Fibroblast of villous mesenchyme (primary cell): ENCODE results near the gene TMEM191C. TPM values are rescaled to one million over a fixed set of nuclear protein-coding genes. Genes with fewer than 3 reads are reported as not detected.
"Not testable (repeated sequence)": the region's sequence is repeated elsewhere in the genome, so short reads cannot be mapped to it uniquely, and the experiment has no call there.

Experiments used
- DNase-seq: peaks from one replicate; pipeline ENCODE4 v3.0.0-alpha.2; 2010; ENCODE audit warnings: low read depth
- H3K4me3 ChIP-seq: 2 replicates; pipeline ENCODE4 v1.5.1; 2011; ENCODE audit warnings: low read depth, mild to moderate bottlenecking, low read length
- total RNA-seq: library from RNA; depleted of rRNA; stranded (reverse); fragments of >200 nt; gene quantifications from 2 replicates; pipeline ENCODE4 v1.2.3, GENCODE V29; 2012
- TF ChIP-seq, protein P1 (sequence below): IDR thresholded peaks from 2 replicates; pipeline ENCODE4 v1.5.1; 2012; ENCODE audit warnings: low read depth, mild to moderate bottlenecking, low read length; ENCODE audit not compliant: insufficient read depth

Gene TMEM191C
- total RNA-seq, 1 donor, result 1.7 TPM

DNA sequence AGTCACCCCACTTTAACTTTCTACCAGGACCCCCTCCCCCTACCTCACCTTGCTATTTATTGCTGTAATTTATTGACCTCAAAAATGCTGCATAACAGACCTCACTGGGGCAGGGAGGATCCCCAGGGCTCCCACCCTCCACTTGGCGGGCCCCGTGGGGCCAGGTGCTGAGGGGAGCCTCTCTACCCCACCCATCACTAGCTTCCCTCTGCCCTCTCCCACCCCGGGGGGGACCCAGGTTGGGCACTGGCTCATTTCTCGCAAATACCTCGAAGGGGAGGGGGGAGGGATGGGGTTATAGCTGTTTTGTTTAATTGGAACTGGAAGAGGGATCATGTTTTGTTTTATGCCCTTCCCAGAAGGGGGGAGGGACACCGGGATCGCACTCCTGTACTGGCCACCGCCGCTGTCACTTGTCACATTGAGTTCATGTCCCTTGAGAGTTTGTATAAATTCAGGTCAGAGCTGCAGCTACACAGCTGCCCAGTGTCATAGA is 16.3 kb upstream of the TMEM191C start:
- H3K4me3 ChIP-seq, result no peak overlapping the region
- no peak for DNase-seq
- TF ChIP-seq, protein P1, sequence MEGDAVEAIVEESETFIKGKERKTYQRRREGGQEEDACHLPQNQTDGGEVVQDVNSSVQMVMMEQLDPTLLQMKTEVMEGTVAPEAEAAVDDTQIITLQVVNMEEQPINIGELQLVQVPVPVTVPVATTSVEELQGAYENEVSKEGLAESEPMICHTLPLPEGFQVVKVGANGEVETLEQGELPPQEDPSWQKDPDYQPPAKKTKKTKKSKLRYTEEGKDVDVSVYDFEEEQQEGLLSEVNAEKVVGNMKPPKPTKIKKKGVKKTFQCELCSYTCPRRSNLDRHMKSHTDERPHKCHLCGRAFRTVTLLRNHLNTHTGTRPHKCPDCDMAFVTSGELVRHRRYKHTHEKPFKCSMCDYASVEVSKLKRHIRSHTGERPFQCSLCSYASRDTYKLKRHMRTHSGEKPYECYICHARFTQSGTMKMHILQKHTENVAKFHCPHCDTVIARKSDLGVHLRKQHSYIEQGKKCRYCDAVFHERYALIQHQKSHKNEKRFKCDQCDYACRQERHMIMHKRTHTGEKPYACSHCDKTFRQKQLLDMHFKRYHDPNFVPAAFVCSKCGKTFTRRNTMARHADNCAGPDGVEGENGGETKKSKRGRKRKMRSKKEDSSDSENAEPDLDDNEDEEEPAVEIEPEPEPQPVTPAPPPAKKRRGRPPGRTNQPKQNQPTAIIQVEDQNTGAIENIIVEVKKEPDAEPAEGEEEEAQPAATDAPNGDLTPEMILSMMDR, result no peak

- H3K4me3 ChIP-seq, result no peak overlapping the region
- TF ChIP-seq, protein P1, result no peak
- DNase-seq, result no peak
These were observed 15.4 kb upstream of the TMEM191C start for GRCh38 chr22:21451545-21452520.

DNA sequence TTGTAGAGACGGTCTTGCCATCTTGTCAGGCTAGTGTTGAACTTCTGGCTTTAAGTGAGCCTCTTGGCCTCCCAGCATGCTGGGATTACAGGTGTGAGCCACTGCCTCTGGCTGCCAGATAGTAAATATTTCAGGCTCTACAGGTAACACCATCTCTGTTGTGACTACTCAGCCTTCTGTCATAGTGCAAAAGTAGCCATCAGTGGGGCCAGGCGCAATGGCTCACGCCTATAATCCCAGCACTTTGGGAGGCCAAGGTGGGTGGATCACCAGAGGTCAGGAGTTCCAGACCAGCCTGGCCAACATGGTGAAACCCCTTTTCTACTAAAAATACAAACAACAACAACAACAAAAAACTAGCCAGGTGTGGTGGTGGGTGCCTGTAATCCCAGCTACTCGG is 14.5 kb upstream of the TMEM191C start:
- not testable (repeated sequence) for DNase-seq

GRCh38 chr22:21454998-21455333 is 12.2 kb upstream of the TMEM191C start:
- not testable (repeated sequence) for H3K4me3 ChIP-seq, DNase-seq

More for the DNA sequence above, 14.5 kb upstream of the TMEM191C start:
- not testable (repeated sequence) for H3K4me3 ChIP-seq

- H3K4me3 ChIP-seq, result no peak overlapping the region
- TF ChIP-seq, protein P1, result no peak
- no peak for DNase-seq
These were observed 11.7 kb upstream of the TMEM191C start for GRCh38 chr22:21455334-21456089.

- no peak overlapping the region for H3K4me3 ChIP-seq
- peak; percentile 60 for DNase-seq
- TF ChIP-seq, protein P1, result no peak
These were observed 10.0 kb upstream of the TMEM191C start for GRCh38 chr22:21457023-21457787.

- not testable (repeated sequence) for H3K4me3 ChIP-seq, DNase-seq
These were observed 4.5 kb upstream of the TMEM191C start for GRCh38 chr22:21462672-21463071.

DNA sequence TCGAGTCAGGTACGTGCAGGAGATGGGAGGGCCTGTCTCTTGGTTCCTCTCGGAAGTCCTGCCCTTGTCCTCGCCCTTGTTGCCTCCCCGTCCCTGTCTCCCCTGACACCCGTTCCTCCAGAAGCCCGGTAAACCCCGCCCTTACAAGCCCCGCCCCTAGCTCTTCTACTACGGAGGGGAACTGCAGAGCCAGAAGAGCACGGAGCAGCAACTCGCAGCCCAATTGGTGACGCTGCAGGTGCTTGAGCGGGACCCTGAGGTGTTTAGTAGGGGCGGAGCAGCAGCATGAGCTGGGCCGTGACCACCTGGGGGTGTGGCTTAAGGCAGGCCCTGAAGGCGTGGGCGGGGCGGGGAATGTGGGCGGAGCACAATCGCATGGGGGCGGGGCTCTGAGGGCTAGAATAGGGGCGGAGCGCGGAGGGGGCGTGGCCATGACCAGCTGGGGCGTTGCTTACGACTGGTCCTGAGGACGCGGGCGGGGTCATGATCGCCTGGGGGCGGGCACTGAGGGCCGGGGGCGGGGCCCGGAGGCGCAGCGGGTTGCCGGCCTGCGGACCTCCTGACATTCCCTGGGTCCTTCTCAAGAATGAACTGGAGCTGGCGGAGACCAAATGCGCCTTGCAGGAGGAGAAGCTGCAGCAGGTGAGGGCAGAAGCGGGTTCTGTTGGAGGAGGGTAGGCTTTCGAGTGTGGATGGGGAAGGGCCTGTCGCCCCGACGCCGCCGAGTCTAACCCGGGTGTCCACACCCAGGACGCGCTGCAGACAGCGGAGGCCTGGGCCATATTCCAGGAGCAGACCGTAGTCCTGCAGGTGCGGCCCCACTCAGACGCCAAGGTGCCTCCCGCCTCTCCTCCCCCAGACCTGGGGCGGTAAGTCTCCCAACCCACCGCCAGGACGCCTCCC is 1.3 kb downstream of the TMEM191C start:
- H3K4me3 ChIP-seq, result peak overlapping the region; percentile 57
- peak; percentile 85 for DNase-seq

DNA sequence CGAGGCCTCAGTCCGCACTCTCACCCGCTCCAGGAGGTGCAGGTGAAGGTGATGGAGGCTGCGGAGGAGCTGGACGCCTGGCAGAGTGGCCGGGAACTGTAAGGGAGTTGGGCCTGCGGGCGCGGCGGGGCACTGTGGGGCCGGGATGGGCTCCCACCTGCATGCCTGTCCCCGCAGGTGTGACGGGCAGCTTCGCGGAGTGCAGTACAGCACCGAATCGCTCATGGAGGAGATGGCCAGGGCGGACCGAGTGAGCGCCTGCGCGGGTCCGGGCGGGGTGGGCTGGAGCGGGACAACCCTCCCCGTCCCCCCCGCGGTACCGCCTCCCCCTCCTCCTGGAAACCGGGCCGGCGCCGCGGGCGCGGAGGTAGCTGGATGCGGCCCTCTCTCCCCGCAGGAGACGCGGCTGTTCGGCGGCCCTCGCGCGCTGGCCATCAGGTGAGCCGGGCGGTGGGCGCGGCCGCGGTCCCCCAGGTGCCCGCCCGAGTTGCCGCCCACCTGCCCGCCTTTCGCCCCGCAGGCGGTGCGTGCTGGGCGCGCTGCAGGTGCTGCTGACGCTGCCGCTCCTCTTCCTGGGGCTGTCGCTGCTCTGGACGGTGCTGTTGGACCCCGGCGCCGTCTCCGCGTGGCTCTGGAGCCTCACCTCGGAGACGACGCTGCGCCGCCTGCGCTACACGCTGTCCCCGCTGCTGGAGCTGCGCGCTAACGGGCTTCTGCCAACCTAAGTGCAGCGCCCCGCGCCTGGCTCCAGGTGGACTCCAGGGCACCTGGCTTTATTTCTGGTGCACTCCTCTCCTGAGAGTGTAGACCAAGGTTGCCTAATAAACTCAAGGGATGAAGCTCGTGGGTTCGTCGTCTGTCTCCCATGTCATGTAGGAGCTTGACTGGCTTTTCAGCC is 2.2 kb downstream of the TMEM191C start:
- not testable (repeated sequence) for H3K4me3 ChIP-seq, DNase-seq

- not testable (repeated sequence) for H3K4me3 ChIP-seq, DNase-seq
These were observed 5.8 kb downstream of the TMEM191C start for GRCh38 chr22:21472984-21473383.

DNA sequence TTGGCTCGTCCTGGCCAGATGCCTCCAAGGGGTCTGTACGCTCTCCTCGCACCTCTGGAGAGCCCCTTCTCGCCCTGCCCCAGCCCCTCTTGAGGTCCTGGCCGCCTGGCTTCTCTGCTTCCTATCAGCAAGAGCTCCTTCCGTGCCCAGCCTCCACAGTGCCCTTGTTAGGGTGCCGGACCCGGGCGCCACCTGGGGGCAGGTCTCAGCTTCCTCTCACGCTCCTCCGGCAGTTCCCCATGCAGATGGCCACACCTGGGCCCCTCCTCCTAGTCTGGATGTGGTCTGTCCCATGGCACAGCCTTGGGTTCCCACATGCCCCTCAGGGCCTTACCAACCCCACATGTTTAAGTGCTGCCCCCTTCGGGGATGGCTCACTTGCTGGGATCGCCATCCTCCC is 6.5 kb downstream of the TMEM191C start:
- not testable (repeated sequence) for H3K4me3 ChIP-seq, DNase-seq
